Testis (tissue), 3 donors: ENCODE measurements around the gene ELMO3. TPM values are rescaled to one million over a fixed set of nuclear protein-coding genes. Genes with fewer than 3 reads are reported as not detected.

Experiments
- DNase-seq: peaks from one replicate; pipeline ENCODE4 v3.0.0-alpha.2; 2019
- H3K27ac ChIP-seq, 2 donors: fragments of 200-600 bp; sonication (generic); one replicate each; pipeline ENCODE4 v1.5.1; 2019
- H3K27me3 ChIP-seq: fragments of 200-600 bp; sonication (generic); one replicate; pipeline ENCODE4 v1.5.1; 2019
- H3K36me3 ChIP-seq: fragments of 200-600 bp; sonication (generic); one replicate; pipeline ENCODE4 v1.5.1; 2017; ENCODE audit warnings: low read depth; ENCODE audit errors: missing control alignments
- H3K4me1 ChIP-seq: fragments of 200-600 bp; sonication (generic); one replicate; pipeline ENCODE4 v1.5.1; 2019
- H3K4me3 ChIP-seq, 2 donors: fragments of 200-600 bp; sonication (generic); one replicate each; pipeline ENCODE4 v1.5.1; 2017 to 2019
- H3K9me3 ChIP-seq: fragments of 200-600 bp; sonication (generic); one replicate; pipeline ENCODE4 v1.5.1; 2017
- POLR2A ChIP-seq: fragments of 450-650 bp; IDR thresholded peaks from one replicate; pipeline ENCODE4 v1.6.1; 2017; ENCODE audit warnings: antibody characterized with exemption, mild to moderate bottlenecking, moderate library complexity
- WGBS, 2 donors: methylation state at CpG; one replicate each; pipeline ENCODE4 v1.1.5; 2018; 5-methylcytosine and 5-hydroxymethylcytosine counted together
- intact Hi-C: fragments of 100-400 bp; cut with DNase I; formaldehyde crosslinking; loops from one replicate; pipeline ENCODE4 v1.15.1; 2023; ENCODE audit warnings: low total_unique reads
- polyA plus RNA-seq: library from polyadenylated mRNA; stranded (reverse); fragments of 350-450 nt; fragmentation: Illumina TruSeq; extraction: RNeasy Lipid Tissue Mini Kit (QIAGEN cat#74804); gene quantifications from one replicate; pipeline ENCODE4 v1.2.3, GENCODE V29; 2014; ENCODE audit warnings: low read depth, low replicate concordance; ENCODE audit not compliant: insufficient read depth
- total RNA-seq, 2 donors: library from RNA; depleted of rRNA; stranded (reverse); fragments of >200 nt; gene quantifications; one replicate each; pipeline ENCODE4 v1.2.3, GENCODE V29; 2016
- TF ChIP-seq, protein P1 (sequence below), 3 experiments: fragments of 450-650 bp in 2 of 3; fragments of 200-600 bp in 1 of 3; sonication (generic) in 1 of 3; IDR thresholded peaks; one replicate each; pipeline ENCODE4 v1.5.1; 2016 to 2019; ENCODE audit warnings: antibody characterized with exemption in 3 of 3, mild to moderate bottlenecking in 2 of 3, moderate library complexity in 1 of 3

The ELMO3 gene
- total and polyA plus RNA-seq, 3 donors from 2014 or later: 9.3 to 22.2 (median 10.5) TPM

GRCh38 chr16:67198238-67198734, 645 bp upstream of the ELMO3 start:
- peak; percentile 66 for DNase-seq
- H3K27ac ChIP-seq: no peak overlapping the region

GRCh38 chr16:67199808-67200198, 872 bp downstream of the ELMO3 start:
- TF ChIP-seq, protein P1, sequence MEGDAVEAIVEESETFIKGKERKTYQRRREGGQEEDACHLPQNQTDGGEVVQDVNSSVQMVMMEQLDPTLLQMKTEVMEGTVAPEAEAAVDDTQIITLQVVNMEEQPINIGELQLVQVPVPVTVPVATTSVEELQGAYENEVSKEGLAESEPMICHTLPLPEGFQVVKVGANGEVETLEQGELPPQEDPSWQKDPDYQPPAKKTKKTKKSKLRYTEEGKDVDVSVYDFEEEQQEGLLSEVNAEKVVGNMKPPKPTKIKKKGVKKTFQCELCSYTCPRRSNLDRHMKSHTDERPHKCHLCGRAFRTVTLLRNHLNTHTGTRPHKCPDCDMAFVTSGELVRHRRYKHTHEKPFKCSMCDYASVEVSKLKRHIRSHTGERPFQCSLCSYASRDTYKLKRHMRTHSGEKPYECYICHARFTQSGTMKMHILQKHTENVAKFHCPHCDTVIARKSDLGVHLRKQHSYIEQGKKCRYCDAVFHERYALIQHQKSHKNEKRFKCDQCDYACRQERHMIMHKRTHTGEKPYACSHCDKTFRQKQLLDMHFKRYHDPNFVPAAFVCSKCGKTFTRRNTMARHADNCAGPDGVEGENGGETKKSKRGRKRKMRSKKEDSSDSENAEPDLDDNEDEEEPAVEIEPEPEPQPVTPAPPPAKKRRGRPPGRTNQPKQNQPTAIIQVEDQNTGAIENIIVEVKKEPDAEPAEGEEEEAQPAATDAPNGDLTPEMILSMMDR (IDR thresholded peaks at IDR 0.05): no peak
- TF ChIP-seq POLR2A: no peak
- H3K4me1 ChIP-seq: peaks cover 17% of the 10 kb centered on the region
- DNase-seq: peak; percentile 36
- no peak overlapping the region for H3K27ac ChIP-seq
- intact Hi-C loops: no loop called here
- 44 to 46% methylated on average over 10 to 21 of the region's 22 CpGs for WGBS, 2 donors
- H3K4me3 ChIP-seq: peak overlapping the region; percentile 41 to 48
- no peaks in the 10 kb centered on the region for H3K27me3 ChIP-seq
- H3K36me3 ChIP-seq: no peaks in the 10 kb centered on the region
- no peaks in the 10 kb centered on the region for H3K9me3 ChIP-seq

More at GRCh38 chr16:67198238-67198734, 645 bp upstream of the ELMO3 start:
- TF ChIP-seq POLR2A: no peak
- TF ChIP-seq, protein P1 (IDR thresholded peaks at IDR 0.05): peak; percentile 53 to 66 (median 56)
- Histone ChIP-seq H3K9me3 (no peaks in the 10 kb centered on the region), H3K27me3 (no peaks in the 10 kb centered on the region), H3K36me3 (no peaks in the 10 kb centered on the region), H3K4me3 (no peak overlapping the region), H3K4me1 (peaks cover 26% of the 10 kb centered on the region)
- WGBS, 2 donors: 47 to 59% methylated on average over 4 to 12 of the region's 12 CpGs
- intact Hi-C loops: no loop called here

- H3K4me3 ChIP-seq: no peak overlapping the region
- H3K27ac ChIP-seq: no peak overlapping the region
- TF ChIP-seq, protein P1 (IDR thresholded peaks at IDR 0.05): no peak
- no peak for TF ChIP-seq POLR2A
- peaks cover 17% of the 10 kb centered on the region for H3K4me1 ChIP-seq
- DNase-seq: no peak
- H3K9me3 ChIP-seq: no peaks in the 10 kb centered on the region
- WGBS, 2 donors: 85% methylated on average over 6 of the region's 8 CpGs; no CpG with 5 or more reads in 1 of the 2 donors
- H3K27me3 ChIP-seq: no peaks in the 10 kb centered on the region
- no peaks in the 10 kb centered on the region for H3K36me3 ChIP-seq
- intact Hi-C loops: no loop called here
Measured at GRCh38 chr16:67200491-67200890, 1.6 kb downstream of the ELMO3 start.

- Histone ChIP-seq H3K27ac (no peak overlapping the region), H3K36me3 (no peaks in the 10 kb centered on the region), H3K4me3 (no peak overlapping the region), H3K27me3 (no peaks in the 10 kb centered on the region), H3K9me3 (no peaks in the 10 kb centered on the region), H3K4me1 (peaks cover 17% of the 10 kb centered on the region)
- WGBS, 2 donors: 94 to 96% methylated on average over 18 to 40 of the region's 40 CpGs
- intact Hi-C loops: no loop called here
- no peak for TF ChIP-seq POLR2A
- TF ChIP-seq, protein P1 (IDR thresholded peaks at IDR 0.05): no peak
- no peak for DNase-seq
Measured at GRCh38 chr16:67201411-67202345, 2.7 kb downstream of the ELMO3 start.
